Spleen (tissue), 11 donors: ENCODE data around the gene CNIH3. TPM values are rescaled to one million over a fixed set of nuclear protein-coding genes. Genes with fewer than 3 reads are reported as not detected.
A peak's percentile ranks its signal among the peaks of the same experiment; 100 is the strongest.

ENCODE experiments used
- DNase-seq: peaks from one replicate; pipeline ENCODE4 v3.0.0-alpha.2; 2020
- H3K27ac ChIP-seq, 8 donors: fragments of 200-600 bp; sonication (generic) in 7 of 8; 1 replicate in 4 of 8; 2 replicates in 4 of 8; pipeline versions ENCODE4 v1.5.0 to v1.8.0; 2016 to 2021; ENCODE audit warnings: inconsistent platforms in 4 of 8, mild to moderate bottlenecking in 4 of 8, moderate library complexity in 1 of 8
- H3K27me3 ChIP-seq, 7 donors: fragments of 200-600 bp; sonication (generic) in 6 of 7; replicated peaks in 1 of 7; 1 replicate in 4 of 7; 2 replicates in 3 of 7; pipeline versions ENCODE4 v1.5.0 to v1.8.0; 2016 to 2021; ENCODE audit warnings: inconsistent platforms in 3 of 7, mild to moderate bottlenecking in 1 of 7
- H3K36me3 ChIP-seq, 6 donors: fragments of 200-600 bp; sonication (generic) in 5 of 6; 1 replicate in 4 of 6; 2 replicates in 2 of 6; pipeline versions ENCODE4 v1.5.0 to v1.8.0; 2016 to 2021; ENCODE audit warnings: inconsistent platforms in 2 of 6
- H3K4me1 ChIP-seq, 6 donors: fragments of 200-600 bp; sonication (generic) in 5 of 6; 1 replicate in 3 of 6; 2 replicates in 3 of 6; pipeline versions ENCODE4 v1.5.0 to v1.8.0; 2016 to 2021; ENCODE audit warnings: inconsistent platforms in 3 of 6
- H3K4me3 ChIP-seq, 8 donors: fragments of 200-600 bp; sonication (generic) in 7 of 8; 1 replicate in 4 of 8; 2 replicates in 4 of 8; pipeline versions ENCODE4 v1.5.0 to v1.8.0; 2016 to 2021; ENCODE audit warnings: inconsistent platforms in 4 of 8, mild to moderate bottlenecking in 4 of 8, moderate library complexity in 2 of 8
- H3K9me3 ChIP-seq, 8 donors: fragments of 200-600 bp; sonication (generic) in 7 of 8; 1 replicate in 4 of 8; 2 replicates in 4 of 8; pipeline versions ENCODE4 v1.5.0 to v1.8.0; 2016 to 2021; ENCODE audit warnings: inconsistent platforms in 4 of 8
- CTCF ChIP-seq, 11 experiments: fragments of 200-600 bp in 7 of 11; fragments of 450-650 bp in 4 of 11; sonication (generic) in 4 of 11; IDR thresholded peaks in 8 of 11; conservative IDR thresholded peaks in 3 of 11; 1 replicate in 7 of 11; 2 replicates in 4 of 11; pipeline versions ENCODE4 v1.4.0 to v1.8.0; 2016 to 2021; ENCODE audit warnings: antibody characterized with exemption in 11 of 11, inconsistent platforms in 4 of 11, mild to moderate bottlenecking in 1 of 11
- POLR2A ChIP-seq, 3 donors: fragments of 450-650 bp; IDR thresholded peaks; one replicate each; pipeline ENCODE4 v1.5.1; 2017; ENCODE audit warnings: antibody characterized with exemption in 3 of 3, mild to moderate bottlenecking in 1 of 3
- POLR2AphosphoS5 ChIP-seq, 3 donors: sonication (generic); formaldehyde crosslinking; IDR thresholded peaks; one replicate each; pipeline ENCODE4 v1.5.1; 2017; ENCODE audit warnings: antibody characterized with exemption in 3 of 3
- WGBS, 5 donors: extraction: QIAGEN DNeasy Blood & Tissue Kit in 3 of 5; methylation state at CpG; one replicate each; pipeline versions ENCODE4 v1.1.5 to v1.1.7; 2013 to 2018; 5-methylcytosine and 5-hydroxymethylcytosine counted together
- intact Hi-C: fragments of 100-400 bp; cut with DNase I; formaldehyde crosslinking; loops from one replicate; pipeline ENCODE4 v1.15.0; 2023; ENCODE audit warnings: low total_unique reads
- polyA plus RNA-seq, 3 donors: library from polyadenylated mRNA; stranded (reverse); fragments of 200-250 nt; gene quantifications; one replicate each; pipeline ENCODE4 v1.2.1, GENCODE V29; 2013
- total RNA-seq, 7 donors: library from RNA; depleted of rRNA in 3 of 7; stranded (reverse); fragments of >200 nt in 3 of 7; fragmentation: NEBNext Ultra II Directional in 4 of 7; extraction: Animal tissue kit (Norgen Biotek cat#: 25700) in 4 of 7; gene quantifications; one replicate each; pipeline versions ENCODE4 v1.1.0 to v1.2.1, GENCODE V29; 2016 to 2021
- donor health status: healthy with polysubstance abuse.
- donor health status: DM: no; HTN: no; CAD: no; lungs with moderate emphysema.
- donor health status: DM: no; HTN: no; CAD: no.
- donor health status: Bipolar disorder and iron deficiency.
- donor health status: healthy.
- donor health status: DM: no; HTN: no; CAD: no.
- donor health status: DM: yes; HTN: yes; CAD: no.

Gene CNIH3
- total and polyA plus RNA-seq, 10 donors: 0.68 to 4.1 (median 2.0) TPM

GRCh38 chr1:224745924-224746323 lies 129.8 kb downstream of the CNIH3 start:
- no peak overlapping the region for H3K27ac ChIP-seq
- no peaks in the 10 kb centered on the region for H3K27me3 ChIP-seq
- H3K36me3 ChIP-seq: no peaks in the 10 kb centered on the region
- H3K4me1 ChIP-seq: no peaks in the 10 kb centered on the region
- no peak overlapping the region for H3K4me3 ChIP-seq
- H3K9me3 ChIP-seq: no peaks in the 10 kb centered on the region
- TF ChIP-seq CTCF (IDR thresholded peaks at IDR 0.05 in 8 of 11, conservative IDR thresholded peaks at IDR 0.05 in 3 of 11): no peak
- TF ChIP-seq POLR2A (IDR thresholded peaks at IDR 0.05): no peak
- no peak for TF ChIP-seq POLR2AphosphoS5 (IDR thresholded peaks at IDR 0.05)
- intact Hi-C loops: no loop called here
- DNase-seq: no peak
- WGBS, 5 donors: 64 to 76% (median 72%) methylated on average over 4 of the region's 4 CpGs

GRCh38 chr1:224747578-224747977 lies 131.5 kb downstream of the CNIH3 start:
- TF ChIP-seq CTCF (IDR thresholded peaks at IDR 0.05 in 8 of 11, conservative IDR thresholded peaks at IDR 0.05 in 3 of 11) (no peak), POLR2A (IDR thresholded peaks at IDR 0.05) (no peak), POLR2AphosphoS5 (IDR thresholded peaks at IDR 0.05) (no peak)
- peaks cover 0 to 4% (median 0%) of the 10 kb centered on the region in 6 donors for H3K4me1 ChIP-seq
- H3K27me3 ChIP-seq: no peaks in the 10 kb centered on the region
- DNase-seq: no peak
- no peaks in the 10 kb centered on the region for H3K9me3 ChIP-seq
- no peak overlapping the region for H3K4me3 ChIP-seq
- 30 to 39% (median 33%) methylated on average over 4 of the region's 4 CpGs for WGBS, 5 donors
- intact Hi-C loops: no loop called here
- H3K36me3 ChIP-seq: no peaks in the 10 kb centered on the region
- H3K27ac ChIP-seq: peak overlapping the region in 2 of 8 donors; percentile 2 to 11

GRCh38 chr1:224749916-224750315 lies 133.8 kb downstream of the CNIH3 start:
- intact Hi-C loops: no loop called here
- Histone ChIP-seq H3K4me3 (no peak overlapping the region), H3K9me3 (no peaks in the 10 kb centered on the region), H3K27ac (no peak overlapping the region), H3K27me3 (no peaks in the 10 kb centered on the region), H3K4me1 (peaks cover 0 to 4% (median 0%) of the 10 kb centered on the region in 6 donors), H3K36me3 (no peaks in the 10 kb centered on the region)
- WGBS, 5 donors: 69 to 74% (median 71%) methylated on average over 4 of the region's 4 CpGs
- DNase-seq: no peak
- TF ChIP-seq POLR2A (IDR thresholded peaks at IDR 0.05): no peak
- no peak for TF ChIP-seq POLR2AphosphoS5 (IDR thresholded peaks at IDR 0.05)
- TF ChIP-seq CTCF (IDR thresholded peaks at IDR 0.05 in 8 of 11, conservative IDR thresholded peaks at IDR 0.05 in 3 of 11): no peak

GRCh38 chr1:224751624-224752311 lies 135.7 kb downstream of the CNIH3 start:
- Histone ChIP-seq H3K27me3 (no peaks in the 10 kb centered on the region), H3K36me3 (no peaks in the 10 kb centered on the region), H3K4me1 (peaks cover 0 to 4% (median 0%) of the 10 kb centered on the region in 6 donors), H3K4me3 (no peak overlapping the region), H3K27ac (no peak overlapping the region), H3K9me3 (no peaks in the 10 kb centered on the region)
- WGBS, 5 donors: 72 to 85% (median 79%) methylated on average over 6 of the region's 6 CpGs
- no peak for TF ChIP-seq CTCF (IDR thresholded peaks at IDR 0.05 in 8 of 11, conservative IDR thresholded peaks at IDR 0.05 in 3 of 11)
- TF ChIP-seq POLR2AphosphoS5 (IDR thresholded peaks at IDR 0.05): no peak
- no peak for TF ChIP-seq POLR2A (IDR thresholded peaks at IDR 0.05)
- DNase-seq: no peak
- intact Hi-C loops: no loop called here
